ENCODE measurements around the gene FOXL1. TPM values are rescaled to one million over a fixed set of nuclear protein-coding genes. Genes with fewer than 3 reads are reported as not detected.

FOXL1 gene
- total and polyA plus RNA-seq, 7 donors: 0.14 to 1.6 (median 0.48) TPM; not detected in 1

DNA sequence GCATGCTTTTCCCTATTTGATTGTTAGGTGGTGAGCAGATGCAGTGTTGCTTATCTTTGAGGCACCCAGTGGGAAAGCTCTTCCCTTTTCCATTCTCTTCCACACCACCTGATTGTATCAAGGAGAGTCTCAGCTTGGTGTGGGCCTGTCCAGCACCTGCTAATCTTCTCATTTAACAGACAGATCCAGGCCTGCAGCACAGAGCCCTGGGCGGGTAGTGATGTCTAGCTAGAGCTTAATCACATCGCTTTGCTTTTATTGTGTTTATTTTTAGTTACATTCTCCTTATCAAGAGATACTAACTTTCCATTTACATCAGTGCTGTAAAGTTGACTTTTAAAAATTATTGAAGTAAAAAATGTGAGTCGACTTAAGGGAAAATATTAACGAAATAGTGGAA is 24.2 kb downstream of the FOXL1 start:
- no peak overlapping the region for H3K4me3 ChIP-seq
- H3K27ac ChIP-seq: no peak overlapping the region
- peaks cover 0 to 74% (median 25%) of the 10 kb centered on the region in 3 donors for H3K27me3 ChIP-seq
- no peak for TF ChIP-seq POLR2AphosphoS5 (IDR thresholded peaks at IDR 0.05)
- no peak for TF ChIP-seq POLR2A (IDR thresholded peaks at IDR 0.05)
- no peak for TF ChIP-seq EP300 (IDR thresholded peaks at IDR 0.05)
- TF ChIP-seq, protein P1, sequence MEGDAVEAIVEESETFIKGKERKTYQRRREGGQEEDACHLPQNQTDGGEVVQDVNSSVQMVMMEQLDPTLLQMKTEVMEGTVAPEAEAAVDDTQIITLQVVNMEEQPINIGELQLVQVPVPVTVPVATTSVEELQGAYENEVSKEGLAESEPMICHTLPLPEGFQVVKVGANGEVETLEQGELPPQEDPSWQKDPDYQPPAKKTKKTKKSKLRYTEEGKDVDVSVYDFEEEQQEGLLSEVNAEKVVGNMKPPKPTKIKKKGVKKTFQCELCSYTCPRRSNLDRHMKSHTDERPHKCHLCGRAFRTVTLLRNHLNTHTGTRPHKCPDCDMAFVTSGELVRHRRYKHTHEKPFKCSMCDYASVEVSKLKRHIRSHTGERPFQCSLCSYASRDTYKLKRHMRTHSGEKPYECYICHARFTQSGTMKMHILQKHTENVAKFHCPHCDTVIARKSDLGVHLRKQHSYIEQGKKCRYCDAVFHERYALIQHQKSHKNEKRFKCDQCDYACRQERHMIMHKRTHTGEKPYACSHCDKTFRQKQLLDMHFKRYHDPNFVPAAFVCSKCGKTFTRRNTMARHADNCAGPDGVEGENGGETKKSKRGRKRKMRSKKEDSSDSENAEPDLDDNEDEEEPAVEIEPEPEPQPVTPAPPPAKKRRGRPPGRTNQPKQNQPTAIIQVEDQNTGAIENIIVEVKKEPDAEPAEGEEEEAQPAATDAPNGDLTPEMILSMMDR (IDR thresholded peaks at IDR 0.05): no peak
- WGBS, 2 donors: 48 to 80% methylated on average over 4 of the region's 4 CpGs
- no peak for DNase-seq
- intact Hi-C loops (cut with DNase I): no loop called here
- no peaks in the 10 kb centered on the region for H3K4me1 ChIP-seq
- H3K9me3 ChIP-seq: peaks cover 0 to 3% (median 0%) of the 10 kb centered on the region in 4 donors
- H3K36me3 ChIP-seq: no peaks in the 10 kb centered on the region

DNA sequence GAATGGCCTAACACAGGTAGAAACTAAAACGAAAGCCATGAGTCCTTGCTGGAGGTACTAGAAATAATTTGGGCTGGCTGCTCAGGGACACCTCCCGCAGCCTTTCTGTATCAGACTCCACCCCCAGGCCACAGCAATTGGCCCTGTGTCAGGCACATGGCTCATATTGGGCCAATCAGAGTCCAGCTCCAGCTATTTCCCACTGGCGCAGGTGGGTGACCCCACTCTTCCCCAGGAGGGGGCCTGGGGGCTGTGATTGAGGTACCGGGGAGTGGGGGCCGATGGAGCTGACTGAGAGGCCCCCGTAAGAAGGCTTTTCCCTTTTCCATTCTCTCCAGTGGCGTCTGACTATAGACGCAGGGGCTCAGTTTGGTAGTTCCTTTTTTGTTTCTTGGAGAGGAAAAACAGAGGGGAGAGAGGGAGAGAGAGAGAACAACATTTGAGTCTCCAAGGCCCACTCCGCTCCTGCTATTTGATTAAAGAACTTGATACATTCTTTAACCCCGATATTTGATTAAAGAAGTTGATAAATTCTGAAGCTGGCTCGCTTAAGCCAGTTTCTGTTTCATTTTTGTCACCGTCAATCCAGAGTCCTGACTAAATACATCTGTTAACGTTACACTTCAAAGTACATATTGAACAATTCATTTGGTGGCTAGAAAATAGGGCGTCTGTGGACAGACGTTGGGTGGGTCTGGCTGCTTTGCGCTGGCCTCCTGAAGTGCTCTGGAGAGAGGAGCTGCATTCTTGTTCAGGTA is 26.3 kb downstream of the FOXL1 start:
- intact Hi-C loops (cut with DNase I): no loop called here
- Histone ChIP-seq H3K27me3 (peaks cover 0 to 72% (median 25%) of the 10 kb centered on the region in 3 donors), H3K27ac (no peak overlapping the region), H3K36me3 (no peaks in the 10 kb centered on the region), H3K4me3 (no peak overlapping the region), H3K9me3 (peaks cover 0 to 3% (median 0%) of the 10 kb centered on the region in 4 donors), H3K4me1 (no peaks in the 10 kb centered on the region)
- WGBS, 2 donors: 54 to 70% methylated on average over 16 of the region's 16 CpGs
- no peak for DNase-seq
- TF ChIP-seq, protein P1 (IDR thresholded peaks at IDR 0.05): no peak
- TF ChIP-seq POLR2AphosphoS5 (IDR thresholded peaks at IDR 0.05) (no peak), EP300 (IDR thresholded peaks at IDR 0.05) (no peak), POLR2A (IDR thresholded peaks at IDR 0.05) (no peak)

DNA sequence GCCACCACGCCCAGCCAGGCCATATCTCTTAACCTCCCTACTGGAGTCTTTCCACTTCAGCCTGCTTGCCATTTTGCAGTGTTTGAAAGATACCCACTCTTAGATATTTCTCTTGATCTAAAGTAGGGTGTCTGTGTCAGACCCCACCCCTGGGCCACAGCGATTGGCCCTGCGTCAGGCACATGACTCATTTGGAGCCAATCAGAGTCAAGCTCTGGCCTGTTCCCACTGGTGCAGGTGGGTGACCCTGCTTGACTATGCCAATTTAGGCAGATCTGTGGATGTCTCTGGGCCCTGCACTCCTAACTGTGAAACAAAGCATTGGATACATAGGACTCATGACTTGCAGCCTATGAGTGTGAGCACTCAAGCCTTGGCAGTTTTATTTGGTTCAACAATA is 27.6 kb downstream of the FOXL1 start:
- H3K27ac ChIP-seq: no peak overlapping the region
- DNase-seq: no peak
- H3K27me3 ChIP-seq: peaks cover 0 to 70% (median 29%) of the 10 kb centered on the region in 3 donors
- H3K36me3 ChIP-seq: no peaks in the 10 kb centered on the region
- no peak for TF ChIP-seq EP300 (IDR thresholded peaks at IDR 0.05)
- TF ChIP-seq, protein P1 (IDR thresholded peaks at IDR 0.05): no peak
- intact Hi-C loops (cut with DNase I): no loop called here
- no peaks in the 10 kb centered on the region for H3K4me1 ChIP-seq
- H3K4me3 ChIP-seq: no peak overlapping the region
- peaks cover 0 to 3% (median 0%) of the 10 kb centered on the region in 4 donors for H3K9me3 ChIP-seq
- 98 to 99% methylated on average over 3 of the region's 3 CpGs for WGBS, 2 donors

DNA sequence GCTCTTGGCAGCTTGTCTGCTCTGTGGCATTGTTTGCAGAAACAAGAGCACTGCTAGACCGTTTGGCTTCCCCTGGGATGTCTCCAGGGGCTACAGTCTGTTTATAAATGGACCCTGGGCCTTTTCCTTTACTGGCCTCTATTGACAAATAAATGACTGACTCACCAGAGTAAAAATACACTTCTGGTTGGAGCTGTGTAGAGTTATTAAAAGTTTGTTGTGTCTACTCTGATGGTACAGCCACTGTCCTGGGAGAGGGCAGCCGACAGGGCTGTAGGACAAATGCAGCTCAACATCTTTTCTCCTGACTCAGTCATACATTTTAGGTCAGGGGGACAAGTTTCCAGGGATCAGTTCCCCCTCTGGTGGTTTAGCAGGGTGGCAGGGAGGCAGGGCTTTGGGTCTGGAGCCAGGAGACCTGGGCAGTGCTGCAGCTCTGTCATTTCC is 30.0 kb downstream of the FOXL1 start:
- H3K4me3 ChIP-seq: no peak overlapping the region
- DNase-seq: no peak
- WGBS, 2 donors: 41 to 55% methylated on average over 2 of the region's 2 CpGs
- no peaks in the 10 kb centered on the region for H3K4me1 ChIP-seq
- no peak for TF ChIP-seq POLR2A (IDR thresholded peaks at IDR 0.05)
- TF ChIP-seq, protein P1 (IDR thresholded peaks at IDR 0.05): no peak
- no peak for TF ChIP-seq EP300 (IDR thresholded peaks at IDR 0.05)
- no peak for TF ChIP-seq POLR2AphosphoS5 (IDR thresholded peaks at IDR 0.05)
- peaks cover 0 to 3% (median 0%) of the 10 kb centered on the region in 4 donors for H3K9me3 ChIP-seq
- peaks cover 0 to 67% (median 18%) of the 10 kb centered on the region in 3 donors for H3K27me3 ChIP-seq
- no peak overlapping the region for H3K27ac ChIP-seq
- intact Hi-C loops (cut with DNase I): no loop called here
- no peaks in the 10 kb centered on the region for H3K36me3 ChIP-seq

All from sigmoid colon (tissue), 7 donors.